Panc1 (cell line): ENCODE data around the gene SEMA6A. TPM values are rescaled to one million over a fixed set of nuclear protein-coding genes. Genes with fewer than 3 reads are reported as not detected.

Source experiments
- ATAC-seq: fragments of 200-7000 bp; cut with Tn5 transposase; 2 replicates; pipeline ENCODE4 v1.9.1; 2020; ENCODE audit warnings: mild to moderate bottlenecking, moderate library complexity
- BruUV-seq: library from RNA; stranded (reverse); fragments of 400-500 nt; replicated peaks from 2 replicates; lab custom pipeline; 2021; lab: Mats Ljungman, UMichigan
- CTCF ChIA-PET: fragments of 300-600 bp; sonication (Branson Sonifier 250); formaldehyde crosslinking; loops from one replicate; lab custom pipeline; 2022; ENCODE audit warnings: antibody characterized with exemption; lab: Charles Lee
- POLR2A ChIA-PET: fragments of 300-600 bp; sonication (Branson Sonifier 250); formaldehyde crosslinking; loops from one replicate; lab custom pipeline; 2022; ENCODE audit warnings: antibody characterized with exemption; lab: Charles Lee
- DNase-seq: peaks from one replicate; pipeline ENCODE4 v3.0.0-alpha.2; 2010; ENCODE audit warnings: low read depth, low spot score
- H3K27ac ChIP-seq: 2 replicates; pipeline ENCODE4 v1.5.1; 2011; ENCODE audit warnings: mild to moderate bottlenecking, low read length, inconsistent platforms
- H3K27me3 ChIP-seq: fragments of 200-500 bp; sonication (Bioruptor generic); 2 replicates; pipeline ENCODE4 v1.6.0; 2014; ENCODE audit warnings: low read length, inconsistent platforms; ENCODE audit not compliant: control insufficient read depth, insufficient read depth
- H3K36me3 ChIP-seq: fragments of 200-500 bp; sonication (Bioruptor generic); 2 replicates; pipeline ENCODE4 v1.5.1; 2014; ENCODE audit warnings: inconsistent platforms, mild to moderate bottlenecking, low read length, moderate library complexity; ENCODE audit not compliant: control insufficient read depth, insufficient read depth
- H3K4me1 ChIP-seq: 2 replicates; pipeline ENCODE4 v1.5.1; 2011; ENCODE audit warnings: inconsistent platforms, mild to moderate bottlenecking, low read length, moderate library complexity; ENCODE audit not compliant: control insufficient read depth, insufficient read depth
- H3K4me3 ChIP-seq, 2 experiments: 2 replicates each; pipeline ENCODE4 v1.5.1; 2011 to 2012; ENCODE audit warnings: low read depth in 2 of 2, low read length in 2 of 2, mild to moderate bottlenecking in 2 of 2, inconsistent platforms in 1 of 2, moderate library complexity in 1 of 2
- H3K9me3 ChIP-seq: fragments of 200-500 bp; sonication (Bioruptor generic); 2 replicates; pipeline ENCODE4 v1.5.1; 2014; ENCODE audit warnings: low read depth, mild to moderate bottlenecking, inconsistent platforms, low read length, moderate library complexity; ENCODE audit not compliant: control insufficient read depth, insufficient read depth
- CTCF ChIP-seq: fragments of 450-650 bp; IDR thresholded peaks from 2 replicates; pipeline ENCODE4 v1.5.1; 2017; ENCODE audit warnings: mild to moderate bottlenecking
- POLR2AphosphoS5 ChIP-seq: IDR thresholded peaks from 2 replicates; pipeline ENCODE4 v1.6.1; 2012; ENCODE audit warnings: mild to moderate bottlenecking, low read depth, low read length, moderate library complexity
- REST ChIP-seq, 2 experiments: IDR thresholded peaks; 2 replicates each; pipeline ENCODE4 v1.6.1; 2011 to 2012; ENCODE audit warnings: low read depth in 2 of 2, control low read depth in 1 of 2, low read length in 1 of 2, mild to moderate bottlenecking in 1 of 2, moderate library complexity in 1 of 2; ENCODE audit not compliant: insufficient read depth in 1 of 2
- SIN3A ChIP-seq: IDR thresholded peaks from 2 replicates; pipeline ENCODE4 v1.6.1; 2012; ENCODE audit warnings: low read depth, mild to moderate bottlenecking, low read length, moderate library complexity, borderline replicate concordance; ENCODE audit not compliant: insufficient read depth
- TCF7L2 ChIP-seq: IDR thresholded peaks from 2 replicates; pipeline ENCODE4 v1.6.1; 2011; ENCODE audit warnings: mild to moderate bottlenecking, low read depth, low read length, inconsistent platforms
- in situ Hi-C: cut with HindIII; loops from 2 replicates; pipeline ENCODE4 v1.10.0; 2016; ENCODE audit warnings: low sequenced_read_pairs, low pct_unique_long_range_greater_than_20kb
- intact Hi-C: fragments of 100-400 bp; cut with micrococcal nuclease; formaldehyde crosslinking; loops from one replicate; pipeline ENCODE4 v1.10.0; 2022; ENCODE audit not compliant: unreplicated experiment
- total RNA-seq: library from RNA; stranded (reverse); gene quantifications from one replicate; pipeline ENCODE4 v1.2.1, GENCODE V29; 2021; ENCODE audit not compliant: unreplicated experiment

The SEMA6A gene
- total RNA-seq, 1 experiment from 2014 or later: 0.54 TPM

DNA sequence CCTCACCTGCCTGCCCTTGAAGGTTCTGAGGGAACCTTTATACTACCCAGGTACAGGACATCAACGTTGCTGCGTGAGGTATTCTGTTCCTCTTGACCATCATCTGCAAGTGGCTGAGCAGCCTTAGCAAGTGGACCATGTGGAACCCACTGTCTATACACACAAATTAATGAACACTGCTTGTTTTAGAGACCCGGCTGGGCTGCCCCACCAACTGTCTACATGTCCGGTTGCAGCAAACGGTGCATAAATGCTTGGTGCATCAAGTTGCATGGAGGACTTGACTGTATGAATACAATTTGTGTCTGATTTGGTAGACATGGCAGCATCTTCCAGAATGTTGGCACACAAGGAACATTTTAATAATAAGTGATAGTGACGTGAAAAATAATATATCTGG, 65.8 kb downstream of the SEMA6A start:
- no TSS peak for BruUV-seq
- DNase-seq (no peak), ATAC-seq (no peak)
- in situ Hi-C loops (no loop called here), intact Hi-C loops (no loop called here)
- Histone ChIP-seq H3K27ac (no peak overlapping the region), H3K4me3 (no peak overlapping the region), H3K36me3 (no peaks in the 10 kb centered on the region), H3K27me3 (no peaks in the 10 kb centered on the region), H3K9me3 (no peaks in the 10 kb centered on the region), H3K4me1 (no peaks in the 10 kb centered on the region)
- CTCF ChIA-PET: no interaction called here
- POLR2A ChIA-PET: no interaction called here
- TF ChIP-seq TCF7L2 (no peak), POLR2AphosphoS5 (no peak), SIN3A (no peak), CTCF (no peak), REST (IDR thresholded peaks at IDR 0.05; ENCODE audit: insufficient read depth in 1 of 2, low read depth in 2 of 2, low read length in 1 of 2) (no peak)

- ChIA-PET POLR2A (no interaction called here), CTCF (no interaction called here)
- no peak for DNase-seq
- TF ChIP-seq POLR2AphosphoS5: no peak
- no peak for TF ChIP-seq CTCF
- TF ChIP-seq REST (IDR thresholded peaks at IDR 0.05; ENCODE audit: insufficient read depth in 1 of 2, low read depth in 2 of 2, low read length in 1 of 2): no peak
- no peak for TF ChIP-seq SIN3A
- no peak for TF ChIP-seq TCF7L2
- no TSS peak for BruUV-seq
- Histone ChIP-seq H3K27me3 (no peaks in the 10 kb centered on the region), H3K9me3 (no peaks in the 10 kb centered on the region), H3K27ac (no peak overlapping the region), H3K4me3 (no peak overlapping the region), H3K36me3 (no peaks in the 10 kb centered on the region), H3K4me1 (no peaks in the 10 kb centered on the region)
- intact Hi-C loops (no loop called here), in situ Hi-C loops (no loop called here)
- no peak for ATAC-seq
Measured at GRCh38 chr5:116507941-116508655, 66.5 kb downstream of the SEMA6A start.
